GM19372 (cell line): ENCODE data around the gene KMT5C.

Experiments used
- ATAC-seq: cut with Tn5 transposase; IDR thresholded peaks from one replicate; pipeline ENCODE4 v1.9.1; 2021; ENCODE audit warnings: mild to moderate bottlenecking, low read depth, moderate library complexity; ENCODE audit not compliant: unreplicated experiment

Gene KMT5C

DNA sequence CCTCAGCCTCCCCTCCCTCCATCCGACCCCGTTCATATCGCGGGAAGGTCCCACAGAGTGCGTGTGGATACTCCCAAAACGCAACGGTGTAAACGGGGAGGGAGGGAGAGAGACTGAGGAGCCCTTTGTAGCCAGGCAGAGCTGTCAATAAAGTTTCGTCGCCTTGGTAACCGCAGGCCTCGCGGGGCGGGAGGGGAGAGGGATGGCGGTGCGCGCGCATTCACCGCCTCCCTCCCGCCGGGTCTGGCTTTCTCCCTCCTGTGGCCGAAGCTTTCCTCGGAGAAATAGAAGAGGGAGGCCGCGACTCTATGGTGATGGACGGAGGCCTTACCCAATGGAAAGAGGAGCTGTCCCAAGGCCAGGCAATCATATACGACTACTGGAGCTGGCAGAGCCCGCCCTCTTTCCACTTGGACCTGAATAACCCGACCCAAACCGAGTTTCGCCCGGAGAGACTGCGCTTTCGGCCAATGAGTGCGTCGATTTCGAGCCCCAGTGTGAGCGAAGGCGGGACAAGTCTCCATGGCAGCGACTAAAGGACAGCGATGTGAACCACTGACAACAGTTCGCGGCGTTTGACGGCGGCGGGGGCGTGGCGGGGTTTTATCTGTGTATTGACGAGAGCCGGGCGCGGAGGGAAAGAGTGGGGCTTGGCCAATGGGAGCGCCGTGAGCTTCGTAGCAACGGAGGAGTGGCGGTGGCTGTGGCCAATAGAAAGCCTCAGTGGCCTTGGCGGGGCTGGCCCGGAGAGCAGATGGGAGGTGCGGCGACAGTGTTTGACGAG lies at the start of gene KMT5C:
Gene KMT5C (plus strand): TSS at position 772 of the 784 bp plus-strand sequence. CDS start 2,061 bp downstream, outside the sequence.
- ATAC-seq, result peak; percentile 78

DNA sequence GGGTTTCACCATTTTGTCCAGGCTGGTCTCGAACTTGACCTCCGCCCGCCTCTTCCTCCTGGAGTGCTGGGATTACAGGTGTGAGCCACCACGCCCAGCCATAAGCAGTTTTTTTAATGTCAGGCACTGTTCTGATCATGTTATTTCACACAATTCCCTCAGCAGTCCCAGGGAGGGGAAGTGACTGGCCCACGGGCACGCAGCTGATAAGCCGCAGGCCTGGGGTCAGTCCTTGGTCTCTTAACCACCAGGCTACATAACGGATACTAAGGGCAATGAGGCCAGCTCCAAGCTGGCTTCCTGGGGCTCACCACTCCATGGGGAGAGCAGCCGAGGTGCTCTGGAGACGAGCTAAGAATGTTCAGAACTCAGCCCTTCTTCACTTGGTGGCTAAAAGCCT lies 42.4 kb upstream of the KMT5C start:
- ATAC-seq, result no peak

DNA sequence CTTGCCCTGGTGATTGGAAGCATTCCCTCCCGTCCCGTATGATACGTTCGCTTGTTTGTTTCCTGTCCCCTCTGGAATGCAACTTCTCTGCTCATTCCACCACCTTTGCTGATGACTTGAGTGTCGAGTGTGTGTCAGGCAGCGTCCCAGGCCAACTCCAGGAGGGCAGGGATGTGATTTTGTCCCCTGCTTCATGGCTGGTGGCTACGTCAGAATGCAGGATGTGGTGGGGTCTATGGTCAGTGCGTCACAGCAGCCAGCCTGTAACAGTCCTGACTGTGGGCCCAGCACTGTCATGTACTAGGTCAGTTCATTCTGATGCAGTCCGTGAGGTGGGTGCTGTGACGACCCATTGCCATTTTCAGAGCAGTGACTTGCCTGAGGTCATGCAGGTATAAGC lies 39.7 kb upstream of the KMT5C start:
- no peak for ATAC-seq

DNA sequence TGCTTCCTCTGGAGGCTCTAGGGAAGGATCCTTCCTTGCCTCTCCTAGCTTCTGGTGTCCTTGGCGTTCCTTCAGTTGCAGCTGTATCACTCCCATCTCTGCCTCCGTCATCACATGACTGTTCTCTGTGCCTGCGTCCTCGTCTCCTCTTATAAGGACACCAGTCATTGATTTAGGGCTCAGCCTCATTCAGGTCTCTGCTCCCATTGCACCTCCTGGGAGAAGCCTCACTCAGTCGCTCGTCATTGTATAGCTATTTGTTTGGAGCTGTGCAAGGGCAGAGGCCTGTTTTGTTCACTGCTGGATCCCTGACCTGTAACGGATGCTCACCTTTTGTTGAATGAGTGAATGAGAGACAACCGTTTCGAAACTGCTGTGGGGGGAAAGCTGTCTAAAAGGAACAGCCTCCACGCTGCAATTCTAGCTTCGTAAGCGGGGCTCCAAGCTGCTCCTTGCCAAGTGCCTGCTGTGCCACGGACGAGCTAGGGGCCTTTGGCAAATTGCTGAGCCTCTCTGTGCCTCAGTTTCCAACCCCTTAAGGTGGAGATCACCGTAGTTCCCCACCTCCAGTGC lies 38.7 kb upstream of the KMT5C start:
- no peak for ATAC-seq

DNA sequence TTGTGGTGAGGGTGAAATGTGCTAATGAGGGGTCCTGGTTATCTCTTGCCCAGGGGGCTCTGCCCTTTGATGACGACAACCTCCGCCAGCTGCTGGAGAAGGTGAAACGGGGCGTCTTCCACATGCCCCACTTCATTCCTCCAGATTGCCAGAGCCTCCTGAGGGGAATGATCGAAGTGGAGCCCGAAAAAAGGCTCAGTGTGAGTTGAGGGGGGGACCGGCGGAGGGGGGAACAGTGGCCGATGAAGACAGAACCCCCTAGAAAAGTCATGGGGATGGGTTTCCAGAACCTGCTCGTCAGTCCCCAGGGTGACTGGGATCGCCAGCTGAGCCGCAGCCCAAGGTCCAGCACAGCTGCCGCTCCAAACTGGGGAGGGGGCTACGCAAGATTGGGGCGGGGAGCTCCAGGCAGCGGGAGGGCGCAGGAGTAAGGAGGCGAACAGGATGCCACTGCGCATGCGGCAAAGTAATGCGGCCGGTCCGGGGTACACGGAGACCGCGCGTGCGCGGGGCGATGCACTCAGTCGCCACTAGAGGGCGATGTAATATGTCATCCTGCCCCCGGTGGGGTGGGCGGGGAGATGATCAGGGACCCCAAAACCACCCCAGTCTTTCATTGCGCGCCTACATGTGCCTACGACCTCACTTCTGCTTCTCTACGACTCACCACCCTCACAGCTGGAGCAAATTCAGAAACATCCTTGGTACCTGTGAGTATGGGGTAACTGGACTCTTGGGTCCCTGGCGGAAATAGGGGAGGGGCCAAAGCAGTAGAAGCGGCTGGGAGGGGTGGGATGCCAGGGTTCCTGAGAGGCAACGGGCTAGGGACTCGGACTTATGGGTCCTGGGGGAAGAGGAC lies 38.0 kb upstream of the KMT5C start:
- peak; percentile 66 for ATAC-seq

DNA sequence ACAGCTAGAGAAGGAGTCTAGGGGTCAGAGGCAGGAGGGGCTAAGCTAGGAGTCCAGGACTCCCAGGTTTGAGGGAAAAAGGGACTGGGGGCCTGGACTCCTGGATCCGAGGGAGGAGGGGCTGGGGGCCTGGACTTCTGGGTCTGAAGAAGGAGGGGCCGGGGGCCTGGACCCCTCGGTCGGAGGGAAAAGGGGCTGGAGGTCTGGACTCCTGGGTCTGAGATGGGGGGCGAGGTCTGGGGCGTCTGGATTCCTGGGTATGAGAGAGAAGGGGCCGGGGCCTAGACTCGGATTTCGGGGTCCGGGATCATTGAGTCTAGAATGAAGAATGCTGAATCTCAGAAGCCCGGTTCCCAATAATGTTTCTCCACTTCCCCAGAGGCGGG lies 37.4 kb upstream of the KMT5C start:
- no peak for ATAC-seq

DNA sequence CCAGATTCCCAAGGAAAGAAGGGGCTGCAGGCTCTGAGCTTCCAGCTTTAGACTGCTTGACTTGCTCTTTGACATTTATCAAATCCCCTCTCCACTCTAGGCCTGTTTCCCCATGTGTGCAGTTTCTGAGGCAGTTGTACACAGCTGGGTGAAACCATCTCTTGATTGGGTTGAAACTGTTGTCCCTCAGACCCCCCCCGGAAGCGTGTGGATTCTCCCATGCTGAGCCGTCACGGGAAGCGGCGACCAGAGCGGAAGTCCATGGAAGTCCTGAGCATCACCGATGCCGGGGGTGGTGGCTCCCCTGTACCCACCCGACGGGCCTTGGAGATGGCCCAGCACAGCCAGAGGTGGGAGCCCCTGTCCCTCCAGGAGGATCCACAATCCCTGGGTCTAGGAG lies 36.2 kb upstream of the KMT5C start:
- ATAC-seq, result no peak

DNA sequence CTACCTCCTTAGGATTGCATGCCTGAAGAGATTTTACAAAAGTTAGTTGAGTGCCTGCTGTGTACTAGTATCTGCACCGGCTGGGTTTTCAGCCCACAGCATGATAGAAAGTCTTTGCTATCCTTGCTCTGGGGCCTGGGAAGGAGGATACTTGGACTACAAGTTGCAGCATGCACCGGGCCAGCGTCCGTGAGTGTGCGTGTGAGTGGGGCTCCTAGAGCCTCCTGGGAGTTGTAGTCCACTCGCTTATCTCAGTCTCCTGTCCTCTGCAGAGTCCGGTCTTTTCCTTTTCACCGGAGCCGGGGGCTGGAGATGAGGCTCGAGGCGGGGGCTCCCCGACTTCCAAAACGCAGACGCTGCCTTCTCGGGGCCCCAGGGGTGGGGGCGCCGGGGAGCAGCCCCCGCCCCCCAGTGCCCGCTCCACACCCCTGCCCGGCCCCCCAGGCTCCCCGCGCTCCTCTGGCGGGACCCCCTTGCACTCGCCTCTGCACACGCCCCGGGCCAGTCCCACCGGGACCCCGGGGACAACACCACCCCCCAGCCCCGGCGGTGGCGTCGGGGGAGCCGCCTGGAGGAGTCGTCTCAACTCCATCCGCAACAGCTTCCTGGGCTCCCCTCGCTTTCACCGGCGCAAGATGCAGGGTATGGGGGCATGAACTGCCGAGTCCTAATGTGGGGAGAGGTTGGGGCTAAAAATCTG lies 35.2 kb upstream of the KMT5C start:
- ATAC-seq, result no peak

DNA sequence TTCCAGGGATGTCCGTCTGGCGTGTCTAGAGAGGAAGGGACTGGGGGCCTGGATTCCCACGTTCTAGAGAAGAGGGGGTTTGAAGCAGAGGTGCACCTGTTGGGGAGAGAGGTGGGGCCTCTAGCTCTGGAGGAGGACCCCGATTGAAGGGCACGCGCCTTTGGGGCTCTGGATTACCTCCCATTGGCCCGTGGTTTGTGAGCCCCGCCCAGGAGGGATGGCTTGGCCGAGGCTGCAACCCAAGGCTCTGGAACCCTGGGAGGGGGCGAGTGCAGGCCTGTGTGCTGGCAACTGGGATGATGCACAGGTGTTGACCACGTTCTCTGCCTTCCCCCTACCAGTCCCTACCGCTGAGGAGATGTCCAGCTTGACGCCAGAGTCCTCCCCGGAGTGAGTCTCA lies 34.7 kb upstream of the KMT5C start:
- no peak for ATAC-seq

DNA sequence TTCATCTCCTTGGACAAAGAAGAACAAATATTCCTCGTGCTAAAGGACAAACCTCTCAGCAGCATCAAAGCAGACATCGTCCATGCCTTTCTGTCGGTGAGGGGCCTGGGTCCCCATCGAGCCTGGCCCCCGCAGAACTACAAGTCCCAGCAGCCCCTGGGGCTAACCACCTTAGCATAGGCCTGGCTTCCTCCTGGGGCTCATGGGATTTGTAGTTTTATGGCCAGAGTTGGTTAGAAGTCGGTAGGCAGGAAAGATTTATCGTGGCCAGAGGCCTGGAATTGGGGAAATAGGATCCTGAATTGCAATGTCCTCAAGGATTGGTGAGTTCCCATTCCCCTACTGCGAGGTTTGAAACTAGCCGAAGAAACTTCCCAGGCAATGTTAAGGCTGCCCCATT lies 34.2 kb upstream of the KMT5C start:
- ATAC-seq, result no peak

DNA sequence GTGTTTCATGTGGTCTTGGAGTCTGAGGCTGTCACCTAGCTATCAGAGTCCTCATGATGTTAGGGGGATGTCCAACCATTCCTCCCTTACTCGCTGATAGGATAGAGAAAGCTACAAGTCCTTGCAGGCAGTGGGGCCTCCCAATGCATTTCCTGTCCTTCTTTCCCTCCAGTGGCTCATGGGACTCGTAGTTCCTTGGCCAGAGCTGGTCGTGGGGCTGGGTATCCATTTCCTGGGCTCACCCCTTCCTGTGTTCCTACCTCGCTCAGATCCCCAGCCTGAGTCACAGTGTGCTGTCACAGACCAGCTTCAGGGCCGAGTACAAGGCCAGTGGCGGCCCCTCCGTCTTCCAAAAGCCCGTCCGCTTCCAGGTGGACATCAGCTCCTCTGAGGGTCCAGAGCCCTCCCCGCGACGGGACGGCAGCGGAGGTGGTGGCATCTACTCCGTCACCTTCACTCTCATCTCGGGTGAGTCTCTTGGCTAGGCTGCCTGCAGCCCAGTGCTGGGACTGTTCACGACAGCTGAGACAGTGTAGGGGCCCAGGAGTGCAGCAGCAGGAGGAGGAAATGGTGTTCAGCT lies 33.6 kb upstream of the KMT5C start:
- no peak for ATAC-seq

DNA sequence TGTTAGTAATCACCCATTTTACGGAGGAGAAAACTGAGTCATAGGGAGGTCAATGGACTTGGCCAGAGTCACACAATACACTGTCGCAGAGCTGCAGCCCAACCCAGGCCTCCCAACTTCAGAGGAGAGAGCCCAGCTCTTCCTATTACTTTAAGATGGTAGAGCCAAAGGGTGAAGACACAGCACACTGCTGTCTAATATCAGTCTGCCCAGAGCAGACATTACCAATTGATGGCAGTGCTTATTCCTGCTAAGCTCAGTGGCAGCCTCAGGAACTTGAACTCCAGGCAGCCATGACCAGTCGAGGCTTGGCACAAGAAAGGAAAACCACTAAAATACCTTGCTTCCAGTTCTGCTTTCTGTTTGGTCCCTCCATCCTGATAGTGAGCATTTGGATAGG lies 33.0 kb upstream of the KMT5C start:
- ATAC-seq, result no peak

DNA sequence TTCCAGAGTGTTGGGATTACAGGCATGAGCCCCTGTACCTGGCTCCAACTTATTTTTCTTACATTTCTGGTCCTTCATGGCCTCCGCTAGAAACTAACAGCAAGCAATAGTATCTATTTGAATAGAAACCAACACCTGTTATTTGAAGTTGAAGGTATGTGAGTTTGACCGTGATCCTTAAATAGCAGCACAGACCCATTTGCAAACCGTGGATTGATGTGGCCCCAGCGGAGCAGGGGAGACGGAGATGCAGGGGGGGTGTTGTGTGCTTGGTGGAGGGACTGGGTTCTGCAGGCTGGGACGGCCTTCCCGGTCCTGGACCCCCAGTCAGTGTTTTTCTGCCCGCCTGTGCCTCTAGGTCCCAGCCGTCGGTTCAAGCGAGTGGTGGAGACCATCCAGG lies 31.4 kb upstream of the KMT5C start:
- ATAC-seq, result no peak

DNA sequence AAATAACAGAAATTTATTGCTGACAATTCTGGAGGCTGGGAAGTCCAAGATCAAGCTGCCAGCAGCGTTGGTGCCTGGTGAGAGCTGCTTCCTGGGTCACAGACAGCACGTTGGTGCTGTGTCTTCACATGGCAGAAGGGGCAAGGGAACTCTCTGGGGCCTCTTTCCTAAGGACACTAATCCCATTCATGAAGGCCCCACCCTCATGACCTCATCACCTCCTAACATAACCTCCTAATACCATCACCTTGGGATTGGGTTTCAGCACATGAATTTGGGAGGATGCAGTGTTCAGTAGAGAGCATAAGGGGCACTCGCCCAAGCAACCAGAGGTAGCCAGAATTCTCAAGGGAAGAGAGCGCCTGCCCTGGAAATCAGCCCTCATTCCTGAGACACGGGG lies 30.2 kb upstream of the KMT5C start:
- ATAC-seq, result no peak

DNA sequence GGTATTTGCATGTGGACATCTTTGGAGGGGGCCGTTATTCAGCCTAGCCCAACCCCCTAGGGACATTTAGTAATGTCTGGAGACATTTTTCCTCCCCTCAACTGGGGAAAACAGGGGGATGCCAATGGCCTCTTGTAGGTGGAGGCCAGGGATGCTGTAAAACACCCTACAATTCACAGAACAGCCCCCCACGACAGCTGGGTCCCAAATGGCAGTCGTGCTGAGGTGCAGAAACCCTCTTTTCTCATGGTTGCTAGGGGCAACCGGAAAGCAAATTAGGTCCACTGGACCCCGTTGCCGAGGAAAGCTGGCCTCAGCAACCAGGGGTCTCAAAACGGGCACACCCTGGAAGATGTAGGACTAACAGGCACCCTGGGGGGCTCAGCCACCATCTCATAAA lies 29.2 kb upstream of the KMT5C start:
- ATAC-seq, result no peak

DNA sequence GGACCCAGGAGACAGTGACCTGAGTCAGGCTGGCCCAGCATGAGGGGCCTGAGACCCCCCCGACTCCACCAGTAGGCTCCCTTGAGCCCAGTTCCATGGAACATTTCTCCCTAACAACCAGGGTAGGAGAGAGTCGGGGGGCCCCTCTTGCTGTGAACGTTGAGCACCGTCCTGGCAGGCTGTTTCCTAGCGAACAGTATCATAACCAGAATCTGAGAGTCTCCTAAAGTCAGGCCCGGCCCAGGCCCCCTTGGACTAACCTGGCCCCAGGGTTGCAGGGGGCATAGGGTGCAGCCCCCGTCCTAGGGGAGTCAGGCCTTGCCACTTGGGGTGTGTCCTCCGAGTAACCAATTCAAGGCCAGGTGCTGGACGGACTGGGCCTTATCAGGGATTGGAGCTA lies 28.3 kb upstream of the KMT5C start:
- no peak for ATAC-seq

DNA sequence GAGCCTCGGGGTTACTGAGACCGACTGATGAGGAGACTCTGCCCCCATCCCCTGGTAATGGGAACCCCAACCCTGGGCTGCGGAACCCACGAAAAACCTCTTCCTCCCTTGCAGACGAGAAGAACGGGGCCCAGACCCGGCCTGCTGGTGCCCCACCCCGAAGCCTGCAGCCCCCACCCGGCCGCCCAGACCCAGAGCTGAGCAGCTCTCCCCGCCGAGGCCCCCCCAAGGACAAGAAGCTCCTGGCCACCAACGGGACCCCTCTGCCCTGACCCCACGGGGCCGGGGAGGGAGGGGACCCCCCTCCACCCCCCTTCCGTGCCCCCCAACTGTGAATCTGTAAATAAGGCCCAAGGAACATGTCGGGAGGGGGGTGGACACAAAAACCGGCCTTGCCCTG lies 27.9 kb upstream of the KMT5C start:
- no peak for ATAC-seq

DNA sequence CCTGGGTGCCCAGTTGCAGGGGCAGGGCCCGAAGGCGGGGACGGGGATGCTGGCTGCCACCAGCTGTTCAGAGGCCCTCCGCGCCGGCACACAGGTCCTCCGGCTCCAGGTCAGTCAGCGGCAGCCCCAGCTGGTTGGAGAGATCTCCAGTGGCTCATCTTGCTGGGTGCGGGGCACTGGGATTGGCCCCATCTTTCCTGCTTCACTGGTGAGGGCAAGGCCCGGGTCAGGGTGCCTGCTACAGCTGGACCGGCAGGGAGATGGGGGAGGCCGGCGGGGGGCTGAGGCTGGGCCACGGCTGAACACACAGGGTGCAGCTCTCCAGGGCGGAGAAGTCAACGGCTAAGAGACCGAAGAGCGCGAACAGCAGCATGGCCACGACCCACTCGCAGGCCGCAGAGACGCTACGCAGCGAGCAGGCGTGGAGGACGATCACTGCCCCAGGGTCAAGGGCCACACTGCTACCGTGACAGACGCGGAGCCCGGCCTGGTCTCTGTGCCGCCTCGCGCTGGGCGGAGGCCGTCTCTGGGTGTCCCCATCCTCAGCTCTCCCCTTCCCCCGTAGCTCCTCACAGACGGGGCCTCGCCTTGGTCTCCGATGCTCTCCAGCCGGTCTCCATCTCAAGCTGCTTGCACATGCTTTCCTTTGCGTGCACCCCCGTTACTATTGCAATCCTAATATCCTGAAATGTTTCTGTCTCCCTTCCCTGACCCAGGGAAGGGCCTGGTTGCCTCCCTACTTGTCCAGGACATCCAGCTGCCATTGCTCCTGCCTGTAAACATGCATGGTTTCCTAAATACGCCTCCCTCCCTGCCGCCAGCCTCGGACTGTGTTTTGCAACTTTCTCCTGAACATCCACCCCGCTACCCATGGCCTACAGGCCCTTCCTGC lies 26.8 kb upstream of the KMT5C start:
- ATAC-seq, result no peak

DNA sequence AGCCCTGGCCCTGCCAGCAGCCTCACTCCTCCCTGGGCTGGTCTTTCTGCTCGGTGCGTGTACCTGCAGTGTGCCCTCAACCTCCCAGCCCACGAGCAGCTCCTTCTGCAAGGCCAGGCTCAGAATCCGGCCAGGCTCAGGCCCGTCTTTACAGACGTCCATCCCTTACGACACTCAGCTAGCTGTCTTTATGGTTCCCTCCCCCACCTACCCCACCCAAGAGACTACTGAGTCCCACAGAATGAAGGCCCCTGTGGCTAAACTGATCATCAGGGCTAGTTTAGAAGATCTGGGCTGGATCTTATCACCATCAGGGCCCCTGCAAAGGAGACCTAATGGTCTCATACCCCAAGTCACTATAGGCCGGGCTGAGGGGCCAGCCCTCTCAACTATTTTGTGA lies 25.3 kb upstream of the KMT5C start:
- ATAC-seq, result no peak
